ENCODE results near the gene IRAK1. TPM values are rescaled to one million over a fixed set of nuclear protein-coding genes. Genes with fewer than 3 reads are reported as not detected.

IRAK1 gene
- total and polyA plus RNA-seq, 9 of the 15 experiments (the other 6 are each of a cell fraction or from before 2014, with no cell fraction given), result 11.6 to 261 (median 91.6) TPM

GRCh38 chrX:153969125-153969903, 50.4 kb downstream of the IRAK1 start (continued):
- TF ChIP-seq ATF3 (IDR thresholded peaks at IDR 0.05) (no peak), ATF3 (CRISPR knock-in tag; conservative IDR thresholded peaks at IDR 0.05) (no peak), CBFA2T2 (conservative IDR thresholded peaks at IDR 0.05) (no peak), MCM2 (IDR thresholded peaks at IDR 0.05; ENCODE audit: low read depth) (no peak), ZFX (CRISPR knock-in tag; IDR thresholded peaks at IDR 0.05) (no peak), POLR2G (IDR thresholded peaks at IDR 0.05; ENCODE audit: low read depth, low read length) (peak; percentile 63), ETS1 (conservative IDR thresholded peaks at IDR 0.05; ENCODE audit: control insufficient read depth, low read depth, low read length) (no peak), ZFP36 (IDR thresholded peaks at IDR 0.05; ENCODE audit: low read depth, low read length, partially characterized antibody) (no peak), ZNF3 (CRISPR knock-in tag; IDR thresholded peaks at IDR 0.05) (no peak), ZNF431 (CRISPR knock-in tag; IDR thresholded peaks at IDR 0.05) (no peak), ZNF24 (IDR thresholded peaks at IDR 0.05) (no peak), ZNF165 (CRISPR knock-in tag; IDR thresholded peaks at IDR 0.05; ENCODE audit: borderline replicate concordance) (no peak), EGR1 (conservative IDR thresholded peaks at IDR 0.05) (no peak), RBFOX2 (IDR thresholded peaks at IDR 0.05; ENCODE audit: low read depth, low read length) (peak; percentile 78), PBX2 (CRISPR knock-in tag; IDR thresholded peaks at IDR 0.05; ENCODE audit: low read depth) (0 out of 2 replicates have a peak, but pooled peaks have one; percentile 11), PBX2 (tag; conservative IDR thresholded peaks at IDR 0.05; ENCODE audit: low read depth) (no peak), SUPT5H (IDR thresholded peaks at IDR 0.05) (no peak), ZKSCAN1 (IDR thresholded peaks at IDR 0.05; ENCODE audit: low read depth, low read length) (no peak), NFIC (IDR thresholded peaks at IDR 0.05) (peak; percentile 27; the same call in 1 of the 2 replicates), ZNF77 (CRISPR knock-in tag; IDR thresholded peaks at IDR 0.05) (no peak), DLX4 (CRISPR knock-in tag; IDR thresholded peaks at IDR 0.05) (no peak), ZBTB7A (IDR thresholded peaks at IDR 0.05; ENCODE audit: borderline replicate concordance, control insufficient read depth, low read depth, low read length) (peak; percentile 2; the same call in 1 of the 2 replicates)
